IMR-90 (cell line): ENCODE results near the gene GBE1. TPM values are rescaled to one million over a fixed set of nuclear protein-coding genes. Genes with fewer than 3 reads are reported as not detected.

ENCODE experiments used
- ATAC-seq: fragments of 200-7000 bp; cut with Tn5 transposase; 2 replicates; pipeline ENCODE4 v1.9.1; 2020; ENCODE audit warnings: low read depth, mild to moderate bottlenecking, moderate library complexity
- BruUV-seq: library from RNA; stranded (reverse); fragments of 400-500 nt; replicated peaks from 2 replicates; lab custom pipeline; 2021; lab: Mats Ljungman, UMichigan
- CTCF ChIA-PET: fragments of 300-600 bp; formaldehyde crosslinking; extraction: SDS; loops from one replicate; lab custom pipeline; 2021; ENCODE audit warnings: antibody characterized with exemption; lab: Yijun Ruan, JAX
- POLR2A ChIA-PET: fragments of 300-600 bp; sonication (Branson Sonifier 250); formaldehyde crosslinking; loops from one replicate; lab custom pipeline; 2022; ENCODE audit warnings: antibody characterized with exemption; ENCODE audit not compliant: unreplicated experiment; lab: Charles Lee
- DNase-seq: peaks from one replicate; pipeline ENCODE4 v3.0.0; 2013
- H2AFZ ChIP-seq: replicated peaks from 2 replicates; pipeline ENCODE3; 2013; ENCODE audit warnings: low read length, mild to moderate bottlenecking; ENCODE audit not compliant: poor library complexity
- H2AK5ac ChIP-seq: 2 replicates; pipeline ENCODE4 v1.6.1; 2013; ENCODE audit warnings: low read depth, low read length, inconsistent platforms
- H2AK9ac ChIP-seq: replicated peaks from 2 replicates; pipeline ENCODE3; 2013; ENCODE audit warnings: mild to moderate bottlenecking, low read depth, low read length, moderate library complexity; ENCODE audit not compliant: poor library complexity
- H2BK120ac ChIP-seq: 2 replicates; pipeline ENCODE4 v1.6.1; 2013; ENCODE audit warnings: low read depth, low read length, inconsistent platforms
- H2BK15ac ChIP-seq: 3 replicates; pipeline ENCODE4 v1.6.1; 2013; ENCODE audit warnings: low read depth, low read length, inconsistent platforms
- H2BK20ac ChIP-seq: 2 replicates; pipeline ENCODE4 v1.6.1; 2013; ENCODE audit warnings: low read depth, mild to moderate bottlenecking, inconsistent platforms, low read length, moderate library complexity
- H2BK5ac ChIP-seq: 2 replicates; pipeline ENCODE4 v1.6.1; 2013; ENCODE audit warnings: mild to moderate bottlenecking, low read depth, low read length, inconsistent platforms; ENCODE audit not compliant: poor library complexity, severe bottlenecking
- H3K14ac ChIP-seq: replicated peaks from 2 replicates; pipeline ENCODE4 v1.6.1; 2013; ENCODE audit warnings: low read depth, low read length, inconsistent platforms
- H3K18ac ChIP-seq: 2 replicates; pipeline ENCODE4 v1.6.1; 2013; ENCODE audit warnings: low read depth, low read length, control low read depth
- H3K23ac ChIP-seq: 2 replicates; pipeline ENCODE4 v1.6.1; 2013; ENCODE audit warnings: low read depth, low read length, inconsistent platforms
- H3K27ac ChIP-seq: 2 replicates; pipeline ENCODE4 v1.5.1; 2013; ENCODE audit warnings: mild to moderate bottlenecking, control low read depth, low read length; ENCODE audit not compliant: insufficient read depth
- H3K27me3 ChIP-seq: 2 replicates; pipeline ENCODE4 v1.6.1; 2013; ENCODE audit warnings: low read length; ENCODE audit not compliant: control insufficient read depth, insufficient read depth
- H3K36me3 ChIP-seq: 2 replicates; pipeline ENCODE4 v1.6.1; 2013; ENCODE audit warnings: low read length, mixed read lengths; ENCODE audit not compliant: control insufficient read depth, insufficient read depth
- H3K4ac ChIP-seq: 2 replicates; pipeline ENCODE4 v1.6.1; 2013; ENCODE audit warnings: low read depth, low read length, inconsistent platforms
- H3K4me1 ChIP-seq: 2 replicates; pipeline ENCODE4 v1.6.1; 2013; ENCODE audit warnings: low read length, mixed read lengths; ENCODE audit not compliant: control insufficient read depth, insufficient read depth
- H3K4me2 ChIP-seq: 2 replicates; pipeline ENCODE4 v1.6.1; 2013; ENCODE audit warnings: low read depth, mild to moderate bottlenecking, control low read depth, low read length, moderate library complexity
- H3K4me3 ChIP-seq: 2 replicates; pipeline ENCODE4 v1.5.1; 2013; ENCODE audit warnings: low read depth, mild to moderate bottlenecking, control low read depth, low read length, moderate library complexity; ENCODE audit not compliant: insufficient read depth
- H3K56ac ChIP-seq: 2 replicates; pipeline ENCODE4 v1.6.1; 2013; ENCODE audit warnings: low read length, inconsistent platforms; ENCODE audit not compliant: insufficient read depth; ENCODE audit errors: extremely low read depth
- H3K79me1 ChIP-seq, 2 experiments: 2 replicates each; pipeline ENCODE4 v1.6.1; 2013; ENCODE audit warnings: low read length in 2 of 2, inconsistent platforms in 1 of 2, low read depth in 1 of 2
- H3K9ac ChIP-seq: 2 replicates; pipeline ENCODE4 v1.6.1; 2013; ENCODE audit warnings: low read depth, low read length, control low read depth
- H3K9me1 ChIP-seq: 2 replicates; pipeline ENCODE4 v1.6.1; 2013; ENCODE audit warnings: low read length, inconsistent platforms; ENCODE audit not compliant: insufficient read depth
- H3K9me3 ChIP-seq: 2 replicates; pipeline ENCODE4 v1.6.1; 2013; ENCODE audit warnings: low read length; ENCODE audit not compliant: control insufficient read depth, insufficient read depth
- H4K20me1 ChIP-seq: 2 replicates; pipeline ENCODE4 v1.6.1; 2013; ENCODE audit warnings: low read length, inconsistent platforms; ENCODE audit not compliant: insufficient read depth
- H4K5ac ChIP-seq: 2 replicates; pipeline ENCODE4 v1.6.1; 2013; ENCODE audit warnings: mild to moderate bottlenecking, low read depth, low read length, control low read depth
- H4K8ac ChIP-seq, 2 experiments: 2 replicates each; pipeline ENCODE4 v1.6.1; 2013; ENCODE audit warnings: low read depth in 2 of 2, low read length in 2 of 2, control low read depth in 1 of 2, inconsistent platforms in 1 of 2
- H4K91ac ChIP-seq: 2 replicates; pipeline ENCODE4 v1.6.1; 2013; ENCODE audit warnings: low read depth, low read length, inconsistent platforms; ENCODE audit not compliant: insufficient read depth
- BHLHE40 ChIP-seq: fragments of 150-350 bp; IDR thresholded peaks from 2 replicates; pipeline ENCODE4 v1.6.1; 2016; ENCODE audit warnings: mild to moderate bottlenecking, low read depth, low read length
- CEBPB ChIP-seq: IDR thresholded peaks from 2 replicates; pipeline ENCODE4 v1.6.1; 2012; ENCODE audit warnings: low read depth, low read length, improper control_type of control experiment
- CHD1 ChIP-seq: IDR thresholded peaks from 2 replicates; pipeline ENCODE4 v1.6.1; 2012; ENCODE audit warnings: low read depth, low read length, improper control_type of control experiment
- ELK1 ChIP-seq: fragments of 150-350 bp; IDR thresholded peaks from 2 replicates; pipeline ENCODE4 v1.6.1; 2016; ENCODE audit warnings: low read depth, mild to moderate bottlenecking, low read length, moderate library complexity, borderline replicate concordance
- FOS ChIP-seq: fragments of 150-350 bp; IDR thresholded peaks from 2 replicates; pipeline ENCODE4 v1.6.1; 2016; ENCODE audit warnings: low read depth, low read length
- RAD21 ChIP-seq: IDR thresholded peaks from 2 replicates; pipeline ENCODE4 v1.6.1; 2012; ENCODE audit warnings: low read length, improper control_type of control experiment
- RCOR1 ChIP-seq: IDR thresholded peaks from 2 replicates; pipeline ENCODE4 v1.6.1; 2012; ENCODE audit warnings: mild to moderate bottlenecking, low read length, improper control_type of control experiment; ENCODE audit not compliant: insufficient replicate concordance
- RFX5 ChIP-seq: IDR thresholded peaks from 2 replicates; pipeline ENCODE4 v1.8.0; 2012; ENCODE audit warnings: low read depth, mild to moderate bottlenecking, low read length, moderate library complexity
- SMC3 ChIP-seq: fragments of 150-350 bp; IDR thresholded peaks from 2 replicates; pipeline ENCODE4 v1.6.1; 2016; ENCODE audit warnings: low read depth, mild to moderate bottlenecking, antibody characterized with exemption, low read length, moderate library complexity
- WGBS, 2 experiments: methylation state at CpG; one replicate each; pipeline versions ENCODE4 v1.1.5 to v1.1.7; 2013; ENCODE audit warnings: missing lambda C conversion rate in 2 of 2; ENCODE audit not compliant: insufficient read length in 1 of 2; ENCODE audit errors: extremely low coverage in 2 of 2; 5-methylcytosine and 5-hydroxymethylcytosine counted together
- dilution Hi-C: fragments of 300-500 bp; cut with HindIII; formaldehyde crosslinking; loops from one replicate; pipeline ENCODE4 v1.14.3; 2018; ENCODE audit warnings: low sequenced_read_pairs; ENCODE audit not compliant: unreplicated experiment
- in situ Hi-C: fragments of 300-500 bp; cut with MboI; formaldehyde crosslinking; loops from 3 replicates; pipeline ENCODE4 v1.14.3; 2019; ENCODE audit warnings: low sequenced_read_pairs, inconsistent platforms, mixed read lengths
- intact Hi-C: fragments of 100-400 bp; cut with micrococcal nuclease; formaldehyde crosslinking; loops from 2 replicates; pipeline ENCODE4 v1.10.0; 2022
- polyA plus RNA-seq, 3 experiments: library from polyadenylated mRNA; depleted of rRNA; stranded (reverse); fragments of >200 nt; gene quantifications; 2 replicates each; pipeline ENCODE4 v1.2.3, GENCODE V29; 2012; ENCODE audit warnings: low replicate concordance in 1 of 3
- total RNA-seq: library from RNA; depleted of rRNA; stranded (reverse); fragments of >200 nt; gene quantifications from 2 replicates; pipeline ENCODE4 v1.2.3, GENCODE V29; 2012

Gene GBE1
- total and polyA plus RNA-seq, 2 of the 4 experiments (the other 2 are of a cell fraction): 36.7 to 90.3 TPM

- Histone ChIP-seq H3K56ac (no peak overlapping the region), H3K27ac (no peak overlapping the region), H3K14ac (no peak overlapping the region), H2AFZ (no peak overlapping the region), H4K8ac (no peak overlapping the region), H2BK5ac (no peak overlapping the region), H3K9me1 (no peaks in the 10 kb centered on the region), H3K4me3 (no peak overlapping the region), H2BK15ac (no peak overlapping the region), H3K4me2 (no peak overlapping the region), H3K36me3 (no peaks in the 10 kb centered on the region), H3K18ac (no peak overlapping the region), H2BK20ac (no peak overlapping the region), H3K4ac (no peak overlapping the region), H3K9me3 (no peaks in the 10 kb centered on the region), H2AK9ac (no peak overlapping the region), H2AK5ac (no peak overlapping the region), H4K91ac (no peak overlapping the region), H3K4me1 (no peaks in the 10 kb centered on the region), H3K9ac (no peak overlapping the region), H3K23ac (no peak overlapping the region), H3K27me3 (no peaks in the 10 kb centered on the region), H4K20me1 (no peaks in the 10 kb centered on the region), H2BK120ac (no peak overlapping the region), H4K5ac (no peak overlapping the region), H3K79me1 (no peaks in the 10 kb centered on the region)
- BruUV-seq: no TSS peak
- intact Hi-C loops (no loop called here), in situ Hi-C loops (no loop called here), dilution Hi-C loops (no loop called here)
- ATAC-seq (no peak), DNase-seq (no peak)
- WGBS, 2 experiments: 100% methylated on average over 2 of the region's 4 CpGs; no CpG with 5 or more reads in 1 of the 2 experiments
- ChIA-PET POLR2A (no interaction called here), CTCF (no interaction called here)
- TF ChIP-seq CHD1: no peak
- no peak for TF ChIP-seq RCOR1
- TF ChIP-seq CEBPB: no peak
- no peak for TF ChIP-seq BHLHE40
- no peak for TF ChIP-seq FOS
- TF ChIP-seq SMC3: no peak
- TF ChIP-seq RFX5: no peak
- no peak for TF ChIP-seq RAD21
- TF ChIP-seq ELK1: no peak
These were observed 298.5 kb downstream of the GBE1 start for GRCh38 chr3:81462921-81463320.
